ENCODE data around the gene RHOJ.
"Not testable (repeated sequence)": the region's sequence is repeated elsewhere in the genome, so short reads cannot be mapped to it uniquely, and the experiment has no call there.

The RHOJ gene

GRCh38 chr14:63299351-63300110 is 95.3 kb downstream of the RHOJ start:
- DNase-seq (ENCODE audit: low spot score): no peak

- no peak for DNase-seq (ENCODE audit: low spot score)
Measured at GRCh38 chr14:63300854-63301253, 96.6 kb downstream of the RHOJ start.

- DNase-seq (ENCODE audit: low spot score): no peak
Measured at GRCh38 chr14:63301891-63302534, 97.8 kb downstream of the RHOJ start.

GRCh38 chr14:63304429-63304828 is 100.2 kb downstream of the RHOJ start:
- not testable (repeated sequence) for DNase-seq (ENCODE audit: low spot score)

GRCh38 chr14:63308723-63309317 is 104.6 kb downstream of the RHOJ start:
- DNase-seq (ENCODE audit: low spot score): no peak

GRCh38 chr14:63318835-63319234 is 114.6 kb downstream of the RHOJ start, which contains the start of gene GPHB5:
GPHB5 (minus strand) TSS chr14:63318935; CDS start chr14:63317849, 1,086 bp downstream.
- DNase-seq (ENCODE audit: low spot score): no peak

- DNase-seq (ENCODE audit: low spot score): no peak
Measured at GRCh38 chr14:63322472-63322871, 118.2 kb downstream of the RHOJ start.

GRCh38 chr14:63322897-63323573 is 118.8 kb downstream of the RHOJ start:
- no peak for DNase-seq (ENCODE audit: low spot score)

- DNase-seq (ENCODE audit: low spot score): no peak
Measured at GRCh38 chr14:63326840-63327239, 122.6 kb downstream of the RHOJ start.

GRCh38 chr14:63328787-63329737 is 124.8 kb downstream of the RHOJ start:
- no peak for DNase-seq (ENCODE audit: low spot score)

GRCh38 chr14:63342371-63342770 is 138.1 kb downstream of the RHOJ start:
- DNase-seq (ENCODE audit: low spot score): no peak

Data from hematopoietic multipotent progenitor cell treated with erythropoietin and hydrocortisone succinate and interleukin-3 and kit ligand, for 15 days (in vitro differentiated cells).